ENCODE measurements around the gene AJAP1.
A peak's percentile ranks its signal among the peaks of the same experiment; 100 is the strongest.

The AJAP1 gene

DNA sequence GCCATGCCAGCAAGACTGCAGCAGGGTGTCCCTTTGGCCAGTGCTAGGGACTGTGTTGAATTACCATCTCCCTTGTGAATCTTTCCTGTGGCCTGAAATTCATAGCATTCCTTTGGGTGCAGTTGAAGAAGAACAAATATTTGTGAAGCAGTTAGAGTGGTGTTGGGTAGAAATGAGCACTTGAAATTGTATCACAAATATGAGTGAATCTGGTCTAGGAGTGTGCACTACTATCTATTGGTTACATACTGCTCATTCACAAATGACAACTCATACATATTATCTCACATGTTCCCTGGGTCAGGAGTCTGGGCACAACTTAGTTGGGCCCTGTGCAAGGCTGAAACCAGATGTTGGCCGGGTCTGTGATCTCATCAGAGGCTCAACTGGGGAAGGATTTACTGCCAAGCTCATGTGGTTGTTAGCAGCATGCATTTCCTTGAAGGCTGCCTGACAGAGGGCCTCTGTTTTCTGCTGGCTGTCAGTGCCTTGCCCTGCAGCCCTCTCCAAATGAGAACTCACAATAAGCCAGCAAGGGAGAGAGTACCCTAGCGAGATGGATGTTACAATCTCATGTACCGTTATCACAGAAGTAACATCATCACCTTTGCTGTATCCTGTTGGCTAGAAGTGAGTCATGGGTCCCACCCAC, 23.8 kb downstream of the AJAP1 start:
- DNase-seq = peak in 14 of 56 donors; percentile 12 to 46 (median 27)

DNA sequence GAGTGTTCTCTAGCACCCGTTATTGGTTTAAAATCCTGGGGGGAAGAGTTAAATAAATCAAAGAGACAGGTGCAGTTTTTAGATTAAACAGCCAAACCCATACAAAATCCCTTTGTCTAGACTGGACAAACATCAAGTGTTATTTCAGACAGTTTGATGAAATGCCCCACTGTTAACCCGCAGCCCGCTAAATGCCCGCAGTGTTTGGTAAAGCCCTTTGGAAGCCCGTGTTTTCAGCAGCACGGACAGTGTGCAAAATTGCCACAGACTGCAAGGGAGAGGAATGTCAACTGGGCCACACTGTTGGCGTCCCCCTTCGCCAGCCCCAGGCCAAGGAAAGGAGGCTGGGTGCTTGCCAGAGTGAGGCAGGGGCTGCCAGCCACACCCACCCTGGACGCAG, 26.6 kb downstream of the AJAP1 start:
- peak in 53 of 56 donors; percentile 16 to 91 (median 74) for DNase-seq

DNA sequence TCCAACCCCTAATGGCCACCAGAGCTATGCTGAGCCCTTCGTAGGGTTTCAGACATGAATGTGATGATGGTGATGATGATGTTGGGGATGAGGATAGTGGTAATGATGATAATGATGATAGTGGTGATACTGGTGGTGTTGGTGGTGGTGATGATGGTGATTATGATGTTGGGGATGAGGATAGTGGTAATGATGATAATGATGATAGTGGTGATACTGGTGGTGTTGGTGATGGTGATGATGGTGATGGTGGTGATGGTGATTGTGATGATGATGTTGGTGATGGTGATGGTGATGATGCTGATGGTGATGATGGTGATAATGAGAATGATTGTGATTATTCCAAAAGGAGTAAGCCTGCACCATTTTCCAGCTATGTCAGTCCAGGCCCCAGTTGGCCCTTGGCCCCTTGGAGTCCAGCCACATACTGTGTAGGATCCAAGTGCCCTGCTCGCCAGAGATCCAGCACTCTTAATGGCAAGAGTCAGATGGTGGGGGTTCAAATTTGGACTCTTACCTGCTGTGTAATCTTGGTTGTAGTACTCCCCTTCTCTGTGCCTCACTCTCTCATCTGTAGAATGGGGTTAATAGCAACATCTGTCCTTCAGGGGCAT, 28.3 kb downstream of the AJAP1 start:
- peak in 2 of 56 donors; percentile 14 to 28 for DNase-seq

DNA sequence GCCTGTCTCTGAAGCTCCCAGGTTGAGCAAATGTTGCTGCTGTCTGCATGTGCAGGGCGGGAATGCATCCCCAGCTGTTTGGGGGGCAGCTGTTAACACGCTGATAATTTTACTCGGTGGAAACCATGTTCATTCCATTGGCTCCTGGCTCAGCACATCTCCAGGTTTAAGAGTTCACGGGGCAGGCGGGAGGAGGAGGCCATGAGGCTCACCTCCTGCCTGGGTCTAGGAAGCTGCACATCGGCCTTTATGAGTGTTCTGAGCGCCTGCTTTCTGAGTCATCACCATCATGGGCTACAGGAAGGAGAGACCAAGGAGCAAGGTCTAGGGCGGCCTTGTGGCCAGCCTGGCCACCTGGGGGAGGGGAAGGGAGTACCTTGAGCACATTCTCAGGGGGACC, 29.7 kb downstream of the AJAP1 start:
- DNase-seq = no peak

DNA sequence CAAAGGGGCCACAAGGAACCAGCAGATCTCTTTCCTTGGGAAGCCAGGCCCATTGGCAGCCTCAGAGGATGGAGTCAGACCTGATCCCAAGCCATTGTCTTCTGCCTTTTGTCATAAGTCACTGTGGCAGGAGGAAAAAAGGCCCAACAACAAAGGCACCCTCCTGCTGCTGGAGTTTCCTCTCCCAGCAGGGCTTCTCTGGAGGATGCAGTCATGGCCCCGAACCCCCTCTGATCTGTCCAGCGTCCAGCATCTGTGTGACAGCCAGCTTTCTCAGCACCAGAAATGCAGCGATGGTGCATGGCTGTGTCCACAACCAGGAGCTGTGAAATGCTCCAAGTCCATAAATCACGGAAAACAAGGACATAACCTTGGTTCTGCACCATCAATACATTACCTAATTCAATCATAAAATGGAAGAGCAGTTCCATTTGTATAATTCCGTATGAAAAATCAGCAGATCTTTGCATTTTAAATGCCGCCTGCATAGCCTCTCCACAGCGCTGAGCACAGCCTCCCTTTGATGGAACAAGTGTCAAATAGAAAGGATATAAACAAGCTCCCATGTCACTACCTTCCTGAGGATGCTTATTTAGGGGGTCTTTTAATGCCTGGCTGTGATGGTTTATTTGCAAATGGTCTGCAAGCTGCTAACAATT, 30.6 kb downstream of the AJAP1 start:
- peak in 5 of 56 donors; percentile 13 to 24 (median 18) for DNase-seq

DNA sequence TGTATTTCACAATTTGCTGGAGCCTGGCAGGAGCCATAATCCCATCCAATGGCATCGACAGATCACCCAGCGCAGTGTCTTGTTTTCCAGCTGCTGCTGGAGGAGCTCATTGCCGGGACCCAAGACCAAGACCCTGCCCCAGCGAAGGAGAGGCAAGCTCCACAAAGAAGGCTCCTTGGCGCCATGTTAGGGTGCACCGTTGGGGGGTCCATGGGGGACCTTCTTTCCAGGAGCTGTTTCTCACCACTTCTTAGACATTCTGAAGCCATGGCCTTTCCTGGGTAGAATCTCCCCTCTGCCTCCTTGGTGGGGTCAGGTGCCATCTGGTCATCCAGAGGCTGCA, 31.1 kb downstream of the AJAP1 start:
- DNase-seq = no peak

DNA sequence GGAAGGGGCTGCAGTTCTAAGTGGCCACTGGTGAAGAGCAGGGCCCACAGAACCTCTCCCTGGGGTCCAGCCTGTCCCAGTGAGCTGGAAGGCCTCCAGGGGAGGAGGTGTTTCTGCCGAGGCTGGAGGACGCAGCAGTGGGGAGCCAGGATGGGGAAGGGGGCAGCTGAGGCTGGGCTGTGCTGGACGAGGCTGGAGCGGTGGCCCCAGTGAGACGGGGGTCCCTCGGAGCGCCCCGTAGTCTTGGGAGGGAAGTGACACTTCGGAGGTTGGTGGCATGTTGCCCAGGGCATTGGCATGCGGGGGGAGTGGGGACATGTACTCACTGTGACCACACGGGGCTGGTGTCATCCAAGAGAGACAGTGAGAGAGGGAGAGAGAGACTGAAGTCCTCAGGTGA, 33.5 kb downstream of the AJAP1 start:
- no peak for DNase-seq

DNA sequence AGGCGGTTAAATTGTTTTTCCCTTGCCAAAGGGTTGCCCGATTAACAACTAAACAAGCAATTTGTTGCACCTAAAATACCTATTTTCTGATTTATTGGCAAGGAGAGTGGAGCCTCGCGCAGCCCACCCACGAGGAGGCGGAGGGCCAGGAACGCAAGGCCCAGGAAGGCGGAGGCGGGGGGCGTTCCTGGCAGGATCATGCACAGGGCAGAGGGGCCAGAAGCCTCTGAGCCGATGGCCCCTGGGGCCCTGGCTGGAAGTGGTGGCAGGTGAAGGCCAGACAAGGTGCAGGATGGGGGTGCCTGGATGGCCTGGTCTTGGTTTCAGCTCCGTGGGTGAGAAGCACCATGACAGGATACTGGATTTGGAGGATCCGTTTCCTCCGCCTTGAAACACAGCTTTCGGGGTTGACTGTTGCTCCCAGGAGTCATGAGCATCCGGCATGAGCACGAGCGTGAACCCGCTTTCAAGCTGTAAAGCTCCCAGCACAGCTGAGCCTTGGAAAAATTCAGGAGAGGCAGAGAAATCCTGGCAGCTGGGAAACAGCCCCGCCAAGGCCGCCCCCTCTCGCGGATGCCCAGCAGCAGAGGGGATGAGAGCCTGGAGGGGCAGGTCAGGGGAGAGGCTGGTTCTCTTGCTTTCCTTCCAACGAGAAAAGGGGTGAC, 35.0 kb downstream of the AJAP1 start:
- DNase-seq = no peak

DNA sequence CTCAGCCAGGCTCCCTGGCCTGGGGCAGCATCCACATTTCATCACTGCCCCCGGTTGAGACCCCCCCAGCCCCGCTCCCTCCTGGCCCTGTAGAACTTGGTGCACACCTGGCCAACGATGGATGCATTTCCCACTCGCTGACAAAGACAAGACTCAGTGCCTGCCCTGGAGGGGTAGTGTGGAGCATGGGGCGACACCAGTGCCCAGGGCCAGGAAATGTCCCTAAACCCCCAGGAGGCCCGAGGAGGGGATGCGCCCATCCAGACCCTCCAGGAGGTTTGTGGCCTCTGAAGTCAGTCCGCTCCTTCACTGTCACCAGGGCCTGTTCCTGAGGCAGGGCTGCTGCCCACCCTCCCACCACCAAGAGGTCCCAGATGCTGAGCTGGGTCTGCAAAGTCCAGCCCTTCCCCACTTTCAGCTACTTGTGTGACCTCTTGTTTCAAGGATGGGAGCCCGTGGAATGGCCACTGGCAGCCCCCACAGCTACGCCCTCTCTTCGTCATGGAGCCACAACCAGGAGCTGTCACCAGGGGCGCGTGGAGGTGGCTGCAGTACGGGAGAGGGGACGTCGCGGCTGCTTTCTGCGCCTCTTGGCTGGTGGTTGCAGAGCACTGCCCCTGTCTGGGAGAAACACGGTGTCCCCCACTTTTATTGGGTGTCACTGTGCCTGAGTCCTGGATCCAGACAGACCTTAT, 35.7 kb downstream of the AJAP1 start:
- DNase-seq = no peak

DNA sequence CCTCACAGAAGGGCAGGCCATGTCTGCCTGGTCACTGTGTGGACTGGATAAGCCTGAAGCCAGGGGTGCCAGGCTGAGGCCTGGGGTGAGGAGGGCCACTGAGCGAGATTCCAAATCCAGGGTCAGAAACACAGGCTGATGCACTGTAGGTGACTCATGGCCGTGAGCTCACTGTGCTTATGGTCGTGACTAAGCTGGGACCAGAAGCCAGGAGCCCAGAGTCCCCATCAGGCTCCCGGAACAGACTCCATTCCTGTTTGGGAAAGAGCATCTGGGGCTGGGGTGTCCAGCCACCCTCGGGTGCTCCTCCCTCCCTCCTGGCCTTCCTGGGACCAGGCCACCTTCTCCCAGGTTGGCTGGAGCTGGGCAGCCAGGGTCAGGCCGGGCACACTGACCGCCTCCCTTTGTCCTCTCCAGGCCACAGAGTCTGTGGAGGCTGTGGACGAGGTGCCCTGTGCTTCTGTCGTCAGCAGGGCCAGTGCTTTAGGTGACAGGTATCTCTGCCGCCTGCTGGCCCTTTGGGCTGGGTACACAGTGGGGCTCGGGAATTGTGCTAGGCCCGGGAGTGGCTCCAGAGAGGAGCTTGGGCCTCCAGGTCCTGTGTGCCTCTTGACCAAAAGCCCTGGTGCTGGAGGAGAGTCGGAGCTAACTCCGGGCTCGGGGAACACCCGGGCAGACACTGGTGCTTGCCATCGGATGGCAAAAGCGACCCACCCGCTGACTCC, 36.7 kb downstream of the AJAP1 start:
- DNase-seq = peak in 1 of 56 donors; percentile 24

DNA sequence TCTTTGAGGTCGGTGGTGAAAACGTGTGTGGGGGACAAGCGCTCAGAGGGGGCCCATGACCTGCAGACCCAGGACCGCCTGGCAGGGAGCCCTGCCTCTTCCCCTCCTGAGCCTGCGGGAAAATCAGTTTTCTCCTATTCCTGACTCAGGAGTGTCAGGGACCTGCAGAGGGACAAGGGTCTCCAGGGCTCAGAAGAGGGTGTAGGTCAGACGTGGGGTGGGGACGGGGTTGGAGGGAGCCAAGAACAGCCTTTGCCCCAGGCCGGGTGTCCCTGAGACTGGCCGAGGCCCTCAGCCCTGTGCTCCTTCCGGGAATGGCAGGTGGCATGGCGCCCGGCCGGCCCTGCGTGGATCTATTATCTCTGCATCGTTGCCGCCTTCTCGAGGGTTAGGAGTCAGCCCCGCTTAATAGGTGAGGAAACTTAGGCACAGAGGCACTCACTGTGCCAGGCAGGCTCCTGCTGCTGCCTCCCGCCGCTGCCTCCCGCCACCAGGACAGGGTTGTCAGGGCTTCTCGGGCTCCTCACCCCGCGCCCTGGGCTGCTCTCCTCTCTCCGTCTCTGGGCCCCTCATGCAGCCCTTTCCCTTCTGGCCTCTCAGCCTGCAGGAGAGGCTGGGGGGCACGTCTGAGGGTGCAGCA, 37.5 kb downstream of the AJAP1 start:
- no peak for DNase-seq

DNA sequence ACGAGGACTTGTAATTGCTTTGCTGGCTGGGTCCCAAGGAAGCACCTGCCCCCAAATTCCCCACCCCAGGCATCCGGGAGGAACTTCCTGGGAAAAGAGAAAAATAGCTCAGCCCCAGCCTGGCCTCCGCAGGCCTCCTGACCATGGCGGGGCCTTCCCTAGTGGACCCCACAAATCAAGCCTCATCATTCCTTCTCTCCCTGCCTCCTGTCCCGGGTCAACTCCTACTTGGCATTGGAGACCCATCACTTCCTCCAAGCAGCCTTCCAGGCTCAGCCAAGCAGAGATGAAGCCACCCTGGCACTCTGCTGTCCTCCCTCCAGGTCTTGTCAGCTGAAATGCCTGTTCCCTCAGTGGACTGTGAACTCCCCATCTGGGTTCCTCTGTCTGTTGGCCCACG, 38.0 kb downstream of the AJAP1 start:
- DNase-seq = no peak

DNA sequence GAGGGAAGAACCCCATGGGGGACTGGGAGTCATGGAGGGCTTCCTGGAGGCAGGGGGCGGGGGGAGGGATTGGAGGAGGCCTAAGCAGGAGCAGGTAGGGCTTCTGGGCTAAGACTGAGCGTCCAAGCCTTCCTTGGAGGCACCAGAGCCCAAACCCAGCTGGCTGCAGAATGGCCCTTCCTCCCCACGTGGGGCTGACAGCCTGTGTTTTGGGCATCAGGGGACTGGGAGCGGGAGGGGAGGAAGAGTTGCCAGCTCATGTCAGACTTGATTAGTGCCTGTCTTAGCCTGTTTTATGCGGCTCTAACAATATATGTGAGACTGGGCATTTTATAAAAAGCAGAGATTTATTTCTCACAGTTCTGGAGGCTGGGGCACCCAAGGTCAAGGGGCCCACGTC, 38.9 kb downstream of the AJAP1 start:
- DNase-seq = no peak

DNA sequence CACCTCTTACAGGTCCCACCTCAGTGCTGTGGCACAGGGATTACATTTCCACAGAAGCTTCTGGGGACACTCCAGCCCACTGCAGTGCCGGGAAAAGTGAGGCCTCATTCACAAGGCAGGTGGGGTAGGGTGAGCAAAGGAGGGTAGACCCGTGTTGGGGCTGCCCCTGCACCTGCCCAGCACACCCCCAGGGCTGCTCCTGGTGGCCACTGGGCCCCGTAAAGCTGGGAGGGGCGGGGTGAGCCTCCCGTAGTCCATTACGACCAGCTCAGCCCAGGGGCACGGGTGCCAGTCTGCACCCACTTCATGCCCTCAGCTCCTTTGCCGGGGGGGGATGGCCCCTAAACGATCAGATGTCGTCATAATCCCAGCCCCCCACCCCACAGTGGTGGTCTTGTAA, 39.5 kb downstream of the AJAP1 start:
- no peak for DNase-seq

DNA sequence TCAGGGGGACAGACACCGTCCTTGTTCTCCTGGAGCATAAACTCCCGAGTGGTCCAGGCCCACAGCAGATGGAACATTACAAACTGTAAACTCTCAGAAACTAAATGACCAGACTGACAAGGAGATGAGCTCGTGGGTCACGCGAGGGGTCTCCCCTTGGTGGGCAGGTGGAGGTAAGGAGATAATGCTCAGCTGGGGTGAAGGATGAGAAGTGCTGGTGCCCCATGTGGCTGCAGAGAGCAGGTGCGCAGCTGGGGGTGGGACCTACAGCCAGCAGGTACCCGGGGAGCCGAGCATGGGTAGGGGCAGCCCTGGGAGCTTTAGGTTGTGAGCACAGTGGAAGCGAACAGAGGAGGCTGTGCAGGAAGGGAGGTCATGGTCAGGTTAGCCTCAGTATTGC, 40.1 kb downstream of the AJAP1 start:
- no peak for DNase-seq

DNA sequence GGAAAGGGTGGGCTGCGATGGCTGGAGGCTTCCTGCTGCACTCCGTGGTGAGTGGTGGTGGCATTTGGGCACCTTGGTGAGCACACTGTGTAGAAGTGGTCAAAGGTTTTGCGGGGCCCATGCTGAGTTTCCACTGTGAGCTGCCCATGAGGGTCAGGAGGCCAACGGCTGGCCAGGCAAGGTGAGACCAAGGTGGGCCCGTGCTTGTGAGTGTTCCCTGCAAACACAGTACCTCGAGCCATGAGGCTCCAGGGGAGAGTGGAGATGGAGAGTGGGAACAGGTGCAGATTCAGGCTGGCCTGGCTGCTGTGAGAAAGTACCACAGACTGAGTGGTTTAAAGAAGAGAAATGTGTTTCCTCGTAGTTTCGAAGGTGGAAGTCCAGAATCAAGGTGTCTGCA, 40.8 kb downstream of the AJAP1 start:
- DNase-seq = no peak

DNA sequence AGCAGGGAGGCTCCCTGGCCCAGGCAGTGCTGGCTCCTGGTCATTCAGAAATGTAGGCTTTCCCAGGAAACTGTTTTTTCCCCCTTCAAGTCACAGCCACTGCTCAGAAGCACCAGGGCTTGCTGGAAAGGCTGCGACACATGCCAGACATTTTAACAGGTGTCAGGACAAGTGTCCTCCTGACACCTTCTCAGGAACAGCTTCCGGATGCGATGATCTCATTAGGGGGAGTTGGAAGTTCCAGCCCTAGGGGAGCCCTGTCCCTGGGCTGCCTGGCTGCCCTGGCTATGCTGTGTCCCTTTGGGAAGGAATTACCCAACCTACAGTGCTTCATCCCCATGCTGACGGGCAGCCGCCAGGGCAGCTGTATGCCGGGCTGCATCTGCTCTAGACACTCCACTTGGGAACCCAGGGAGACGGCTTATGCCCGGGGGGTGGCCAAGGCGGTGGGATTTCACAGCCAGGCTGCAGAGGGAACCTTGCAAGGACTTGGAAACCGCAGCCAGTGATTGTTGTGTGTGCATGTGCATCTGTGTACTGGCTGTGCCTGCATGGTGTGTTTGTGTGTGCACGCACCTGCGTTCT, 41.8 kb downstream of the AJAP1 start:
- DNase-seq = peak in 1 of 56 donors; percentile 17

DNA sequence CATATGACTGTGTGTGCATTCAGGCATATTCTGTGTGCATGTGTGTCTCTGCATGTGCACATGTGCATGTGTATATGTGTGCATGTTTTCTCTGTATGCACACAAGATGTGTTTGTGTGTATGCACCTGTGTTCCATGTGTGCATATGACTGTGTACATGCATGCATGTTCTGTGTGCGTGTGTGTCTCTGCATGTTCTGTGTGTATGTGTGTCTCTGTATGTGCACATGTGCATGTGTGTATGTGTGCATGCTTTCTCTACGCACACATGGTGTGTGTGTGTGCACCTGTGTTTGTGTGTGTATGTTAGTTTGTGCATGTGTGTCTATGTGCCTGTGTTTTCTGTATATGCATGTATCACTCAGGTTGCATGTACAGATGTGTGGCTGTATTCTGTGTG, 42.3 kb downstream of the AJAP1 start:
- no peak for DNase-seq

DNA sequence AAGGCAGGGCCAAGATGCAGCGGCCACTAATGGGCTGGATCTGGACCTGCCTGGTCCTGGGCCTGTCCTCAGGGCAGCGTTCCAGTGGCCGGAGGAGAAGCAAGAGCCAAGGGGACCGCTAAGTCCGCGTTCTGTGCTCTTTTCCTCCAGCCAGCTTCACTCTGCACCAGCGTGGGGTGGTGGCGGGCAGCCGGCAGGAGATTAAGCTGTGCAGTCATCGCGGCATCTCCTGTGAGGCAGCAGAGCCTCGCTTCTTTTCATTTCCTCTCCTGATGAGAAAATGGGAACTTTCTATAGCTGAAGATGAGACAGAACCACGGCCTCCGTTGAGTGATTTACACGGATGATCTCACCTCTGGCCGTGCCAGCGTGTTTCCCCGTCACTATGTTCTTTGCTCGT, 43.4 kb downstream of the AJAP1 start:
- peak in 4 of 56 donors; percentile 15 to 44 (median 27) for DNase-seq

DNA sequence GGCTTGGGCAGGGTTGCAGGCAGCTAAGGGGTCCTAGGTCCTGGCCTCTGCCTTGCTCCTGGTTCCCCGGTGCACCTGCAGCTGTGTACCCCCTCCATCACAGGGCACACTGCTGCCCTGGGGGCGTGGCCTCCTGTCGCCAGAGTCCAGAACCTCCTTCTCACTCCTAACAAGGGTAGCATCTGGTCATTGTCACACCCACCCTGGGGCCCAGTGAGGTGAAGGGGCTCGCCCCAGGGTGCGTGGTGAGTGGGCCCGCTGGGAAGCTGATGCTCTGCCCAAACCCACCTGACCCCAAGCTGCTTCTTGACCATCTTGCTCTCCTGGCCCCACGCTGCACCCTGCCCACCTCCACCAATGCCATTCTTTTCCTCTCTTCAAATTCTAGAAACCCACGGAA, 44.5 kb downstream of the AJAP1 start:
- peak in 1 of 56 donors; percentile 37 for DNase-seq
